ENCODE data around the gene ACBD4. TPM values are rescaled to one million over a fixed set of nuclear protein-coding genes. Genes with fewer than 3 reads are reported as not detected.

ACBD4 gene
- total RNA-seq, 1 experiment from 2014 or later: 21.2 TPM

- Mint-ChIP-seq H3K4me1 (ENCODE audit: low read depth, unreplicated experiment) (no peaks in the 10 kb centered on the region), H3K27me3 (ENCODE audit: insufficient read depth, unreplicated experiment) (no peaks in the 10 kb centered on the region), H3K9me3 (ENCODE audit: unreplicated experiment) (no peaks in the 10 kb centered on the region), H3K36me3 (ENCODE audit: insufficient read depth, unreplicated experiment) (peaks cover 84% of the 10 kb centered on the region), H3K27ac (ENCODE audit: unreplicated experiment) (no peak overlapping the region), H3K4me3 (ENCODE audit: unreplicated experiment) (no peak overlapping the region)
- no peaks in the 10 kb centered on the region for H3K9me3 ChIP-seq
- POLR2A ChIA-PET: no interaction called here
- H3K27me3 ChIP-seq (replicated peaks; ENCODE audit: control insufficient read depth, insufficient read depth, low read length): no peaks in the 10 kb centered on the region
- CTCF ChIA-PET: interaction anchor here (0.7 to 1.3 kb wide), 2 partner anchors 48 to 134 kb away, joined by 3 to 4 read pairs; partner anchors contain the start of gene ACBD4
- intact Hi-C loops (cut with micrococcal nuclease; ENCODE audit: unreplicated experiment): no loop called here
- H3K4me3 ChIP-seq (ENCODE audit: low read depth, low read length): no peak overlapping the region
- peaks cover 6% of the 10 kb centered on the region for H3K36me3 ChIP-seq (ENCODE audit: control insufficient read depth, insufficient read depth, low read length)
- DNase-seq: no peak
- TSS peak; percentile 14 for BruUV-seq (replicated peaks)
- H3K4me1 ChIP-seq: no peaks in the 10 kb centered on the region
- no peak for TF ChIP-seq CTCF (IDR thresholded peaks at IDR 0.05; ENCODE audit: insufficient read depth in 1 of 2, low read depth in 1 of 2, low read length in 1 of 2, severe bottlenecking in 1 of 2, unreplicated experiment in 1 of 2)
These were observed 48.5 kb upstream of the ACBD4 start for GRCh38 chr17:45086865-45087503.

DNA sequence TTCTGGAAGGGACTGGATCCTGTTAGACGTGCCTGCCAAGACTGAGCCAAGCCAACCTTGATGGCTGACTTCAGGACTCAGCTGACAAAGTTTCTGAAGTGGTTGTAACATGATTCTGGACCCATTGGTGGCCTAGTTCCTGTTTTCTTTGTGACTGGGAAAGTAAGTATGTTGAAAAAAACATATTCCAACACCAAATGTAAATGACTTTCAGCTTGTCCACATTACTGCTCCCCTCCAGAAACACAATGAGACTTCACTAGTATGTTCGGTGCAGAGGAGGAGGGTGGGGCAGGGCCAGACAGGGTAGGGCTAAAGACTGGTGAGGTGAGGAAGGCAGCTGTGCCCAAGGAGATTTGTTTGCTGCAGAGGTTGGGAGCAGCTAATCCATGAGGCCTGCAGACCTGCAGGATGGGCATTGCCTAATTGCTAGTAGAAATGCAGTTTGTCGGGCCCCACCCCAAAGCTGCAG, 47.9 kb upstream of the ACBD4 start:
- H3K4me3 Mint-ChIP-seq (ENCODE audit: unreplicated experiment): no peak overlapping the region
- no peaks in the 10 kb centered on the region for H3K4me1 ChIP-seq
- ChIA-PET CTCF (interaction anchor here (0.7 to 1.3 kb wide), 2 partner anchors 48 to 134 kb away, joined by 3 to 4 read pairs; partner anchors contain the start of gene ACBD4), POLR2A (no interaction called here)
- H3K27me3 ChIP-seq (replicated peaks; ENCODE audit: control insufficient read depth, insufficient read depth, low read length): no peaks in the 10 kb centered on the region
- no peak for DNase-seq
- no peaks in the 10 kb centered on the region for H3K4me1 Mint-ChIP-seq (ENCODE audit: low read depth, unreplicated experiment)
- intact Hi-C loops (cut with micrococcal nuclease; ENCODE audit: unreplicated experiment): no loop called here
- TF ChIP-seq CTCF (IDR thresholded peaks at IDR 0.05; ENCODE audit: insufficient read depth in 1 of 2, low read depth in 1 of 2, low read length in 1 of 2, severe bottlenecking in 1 of 2, unreplicated experiment in 1 of 2): no peak
- no peaks in the 10 kb centered on the region for H3K9me3 ChIP-seq
- no peaks in the 10 kb centered on the region for H3K9me3 Mint-ChIP-seq (ENCODE audit: unreplicated experiment)
- H3K4me3 ChIP-seq (ENCODE audit: low read depth, low read length): no peak overlapping the region
- BruUV-seq (replicated peaks): no TSS peak
- H3K27me3 Mint-ChIP-seq (ENCODE audit: insufficient read depth, unreplicated experiment): no peaks in the 10 kb centered on the region
- H3K36me3 ChIP-seq (ENCODE audit: control insufficient read depth, insufficient read depth, low read length): peaks cover 3% of the 10 kb centered on the region
- H3K27ac Mint-ChIP-seq (ENCODE audit: unreplicated experiment): no peak overlapping the region
- H3K36me3 Mint-ChIP-seq (ENCODE audit: insufficient read depth, unreplicated experiment): peaks cover 85% of the 10 kb centered on the region

- ChIA-PET POLR2A (no interaction called here), CTCF (interaction anchor here (1.3 kb wide), 1 partner anchor 47 kb away, joined by 4 read pairs; the partner anchor contains the start of gene ACBD4)
- Histone ChIP-seq H3K4me1 (0 out of 2 replicates have a peak, but pooled peaks cover 2% of the 10 kb centered on the region), H3K9me3 (no peaks in the 10 kb centered on the region), H3K27me3 (replicated peaks; ENCODE audit: control insufficient read depth, insufficient read depth, low read length) (no peaks in the 10 kb centered on the region), H3K4me3 (ENCODE audit: low read depth, low read length) (no peak overlapping the region), H3K36me3 (ENCODE audit: control insufficient read depth, insufficient read depth, low read length) (peaks cover 4% of the 10 kb centered on the region)
- Mint-ChIP-seq H3K9me3 (ENCODE audit: unreplicated experiment) (no peaks in the 10 kb centered on the region), H3K4me1 (ENCODE audit: low read depth, unreplicated experiment) (no peaks in the 10 kb centered on the region), H3K36me3 (ENCODE audit: insufficient read depth, unreplicated experiment) (peaks cover 90% of the 10 kb centered on the region), H3K4me3 (ENCODE audit: unreplicated experiment) (no peak overlapping the region), H3K27me3 (ENCODE audit: insufficient read depth, unreplicated experiment) (no peaks in the 10 kb centered on the region), H3K27ac (ENCODE audit: unreplicated experiment) (no peak overlapping the region)
- intact Hi-C loops (cut with micrococcal nuclease; ENCODE audit: unreplicated experiment): no loop called here
- BruUV-seq (replicated peaks): no TSS peak
- no peak for TF ChIP-seq CTCF (IDR thresholded peaks at IDR 0.05; ENCODE audit: insufficient read depth in 1 of 2, low read depth in 1 of 2, low read length in 1 of 2, severe bottlenecking in 1 of 2, unreplicated experiment in 1 of 2)
- no peak for DNase-seq
These were observed 47.5 kb upstream of the ACBD4 start for GRCh38 chr17:45087978-45088377.

Measured in Caco-2 (cell line).